ENCODE measurements around the gene BBS2. TPM values are rescaled to one million over a fixed set of nuclear protein-coding genes. Genes with fewer than 3 reads are reported as not detected.

BBS2 gene
- total and polyA plus RNA-seq, 4 donors, result 7.1 to 13.8 (median 11.1) TPM

GRCh38 chr16:56506941-56507340, 12.9 kb downstream of the BBS2 start:
- H3K9me3 ChIP-seq (ENCODE audit: control insufficient read depth in 4 of 4, low read length in 3 of 4), result no peaks in the 10 kb centered on the region
- no peaks in the 10 kb centered on the region for H3K4me1 ChIP-seq (ENCODE audit: control insufficient read depth in 4 of 4, insufficient read depth in 4 of 4, low read length in 3 of 4)
- H3K9ac ChIP-seq (ENCODE audit: low read depth in 1 of 2, low read length in 2 of 2), result no peak overlapping the region
- peaks cover 3 to 56% (median 41%) of the 10 kb centered on the region in 4 donors for H3K36me3 ChIP-seq (ENCODE audit: control insufficient read depth in 4 of 4, insufficient read depth in 3 of 4, low read depth in 1 of 4, low read length in 3 of 4)
- no peaks in the 10 kb centered on the region for H3K27me3 ChIP-seq (ENCODE audit: control insufficient read depth in 4 of 4, insufficient read depth in 4 of 4, low read length in 3 of 4)
- no peak overlapping the region for H3K4me3 ChIP-seq (ENCODE audit: low read depth in 1 of 3, low read length in 3 of 3)
- DNase-seq (ENCODE audit: low spot score), result no peak
- no peak for TF ChIP-seq JUND (IDR thresholded peaks at IDR 0.05)
- no peak for TF ChIP-seq REST (IDR thresholded peaks at IDR 0.05)
- no peak for TF ChIP-seq GABPA (IDR thresholded peaks at IDR 0.05 in 1 of 2, conservative IDR thresholded peaks at IDR 0.05 in 1 of 2)
- TF ChIP-seq TAF1 (conservative IDR thresholded peaks at IDR 0.05), result no peak
- TF ChIP-seq NR2F2 (IDR thresholded peaks at IDR 0.05), result no peak
- no peak for TF ChIP-seq FOXA2 (IDR thresholded peaks at IDR 0.05)
- no peak for TF ChIP-seq ATF3 (IDR thresholded peaks at IDR 0.05)
- TF ChIP-seq RAD21 (IDR thresholded peaks at IDR 0.05), result no peak
- no peak for TF ChIP-seq ZBTB33 (IDR thresholded peaks at IDR 0.05)
- no peak for TF ChIP-seq HNF4G (IDR thresholded peaks at IDR 0.05)
- TF ChIP-seq FOXA1 (IDR thresholded peaks at IDR 0.05), result no peak
- no peak overlapping the region for H3K27ac ChIP-seq (ENCODE audit: low read depth in 1 of 2, low read length in 2 of 2)

- no peak overlapping the region for H3K27ac ChIP-seq (ENCODE audit: low read depth in 1 of 2, low read length in 2 of 2)
- WGBS, result 98% methylated on average over 3 of the region's 3 CpGs
- H3K9ac ChIP-seq (ENCODE audit: low read depth in 1 of 2, low read length in 2 of 2), result no peak overlapping the region
- no peaks in the 10 kb centered on the region for H3K9me3 ChIP-seq (ENCODE audit: control insufficient read depth in 4 of 4, low read length in 3 of 4)
- peaks cover 7 to 66% (median 47%) of the 10 kb centered on the region in 4 donors for H3K36me3 ChIP-seq (ENCODE audit: control insufficient read depth in 4 of 4, insufficient read depth in 3 of 4, low read depth in 1 of 4, low read length in 3 of 4)
- H3K4me1 ChIP-seq (ENCODE audit: control insufficient read depth in 4 of 4, insufficient read depth in 4 of 4, low read length in 3 of 4), result no peaks in the 10 kb centered on the region
- no peaks in the 10 kb centered on the region for H3K27me3 ChIP-seq (ENCODE audit: control insufficient read depth in 4 of 4, insufficient read depth in 4 of 4, low read length in 3 of 4)
- no peak for DNase-seq (ENCODE audit: low spot score)
- TF ChIP-seq RAD21 (IDR thresholded peaks at IDR 0.05) (no peak), GABPA (IDR thresholded peaks at IDR 0.05 in 1 of 2, conservative IDR thresholded peaks at IDR 0.05 in 1 of 2) (no peak), RXRA (IDR thresholded peaks at IDR 0.05) (no peak), HNF4G (IDR thresholded peaks at IDR 0.05) (no peak), FOXA1 (IDR thresholded peaks at IDR 0.05) (no peak), JUND (IDR thresholded peaks at IDR 0.05) (no peak), HNF4A (conservative IDR thresholded peaks at IDR 0.05) (no peak), TAF1 (conservative IDR thresholded peaks at IDR 0.05) (no peak), NR2F2 (IDR thresholded peaks at IDR 0.05) (no peak), ZBTB33 (IDR thresholded peaks at IDR 0.05) (no peak), REST (IDR thresholded peaks at IDR 0.05) (no peak), EGR1 (IDR thresholded peaks at IDR 0.05; ENCODE audit: low read depth in 2 of 2) (no peak), FOXA2 (IDR thresholded peaks at IDR 0.05) (no peak), MAX (IDR thresholded peaks at IDR 0.05) (no peak), ATF3 (IDR thresholded peaks at IDR 0.05) (no peak), YY1 (IDR thresholded peaks at IDR 0.05) (no peak)
- no peak overlapping the region for H3K4me3 ChIP-seq (ENCODE audit: low read depth in 1 of 3, low read length in 3 of 3)
Observed at GRCh38 chr16:56505181-56505580, 14.6 kb downstream of the BBS2 start.

Data from liver (tissue), 9 donors.